HG02798 (cell line): ENCODE measurements around the gene EPHX1.
"Not testable (repeated sequence)": the region's sequence is repeated elsewhere in the genome, so short reads cannot be mapped to it uniquely, and the experiment has no call there.

Experiments used
- ATAC-seq: cut with Tn5 transposase; IDR thresholded peaks from one replicate; pipeline ENCODE4 v1.9.1; 2021; ENCODE audit warnings: mild to moderate bottlenecking; ENCODE audit not compliant: unreplicated experiment, poor library complexity

Gene EPHX1

DNA sequence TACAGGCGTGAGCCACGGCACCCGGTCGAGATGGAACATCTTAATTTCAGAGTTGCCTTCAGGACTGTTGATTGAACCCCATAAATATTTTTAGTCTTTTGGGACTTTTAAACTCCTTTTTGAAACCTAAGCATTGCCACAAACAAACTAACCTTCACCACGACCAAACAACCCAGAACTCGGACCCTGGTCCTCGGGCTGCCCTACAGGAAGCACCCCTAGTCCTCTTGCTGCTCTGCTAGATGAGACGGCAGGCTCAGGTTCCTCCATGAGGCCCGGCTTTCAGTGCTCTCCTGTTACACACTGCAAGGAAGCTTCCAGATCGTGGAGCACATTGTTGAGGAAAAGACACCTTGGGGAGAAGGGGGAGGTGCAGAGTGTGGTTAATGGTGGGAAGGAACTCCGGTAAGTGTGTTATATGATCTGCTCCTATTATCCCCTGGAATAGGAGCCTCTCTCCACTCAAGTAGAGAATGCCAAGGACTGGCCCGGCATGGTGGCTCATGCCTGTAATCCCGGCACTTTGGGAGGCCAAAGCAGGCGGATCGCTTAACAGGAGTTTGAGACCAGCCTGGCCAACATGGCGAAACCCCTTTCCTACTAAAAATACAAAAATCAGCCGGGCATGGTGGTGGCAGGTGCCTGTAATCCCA, 5.7 kb downstream of the EPHX1 start:
- no peak for ATAC-seq

DNA sequence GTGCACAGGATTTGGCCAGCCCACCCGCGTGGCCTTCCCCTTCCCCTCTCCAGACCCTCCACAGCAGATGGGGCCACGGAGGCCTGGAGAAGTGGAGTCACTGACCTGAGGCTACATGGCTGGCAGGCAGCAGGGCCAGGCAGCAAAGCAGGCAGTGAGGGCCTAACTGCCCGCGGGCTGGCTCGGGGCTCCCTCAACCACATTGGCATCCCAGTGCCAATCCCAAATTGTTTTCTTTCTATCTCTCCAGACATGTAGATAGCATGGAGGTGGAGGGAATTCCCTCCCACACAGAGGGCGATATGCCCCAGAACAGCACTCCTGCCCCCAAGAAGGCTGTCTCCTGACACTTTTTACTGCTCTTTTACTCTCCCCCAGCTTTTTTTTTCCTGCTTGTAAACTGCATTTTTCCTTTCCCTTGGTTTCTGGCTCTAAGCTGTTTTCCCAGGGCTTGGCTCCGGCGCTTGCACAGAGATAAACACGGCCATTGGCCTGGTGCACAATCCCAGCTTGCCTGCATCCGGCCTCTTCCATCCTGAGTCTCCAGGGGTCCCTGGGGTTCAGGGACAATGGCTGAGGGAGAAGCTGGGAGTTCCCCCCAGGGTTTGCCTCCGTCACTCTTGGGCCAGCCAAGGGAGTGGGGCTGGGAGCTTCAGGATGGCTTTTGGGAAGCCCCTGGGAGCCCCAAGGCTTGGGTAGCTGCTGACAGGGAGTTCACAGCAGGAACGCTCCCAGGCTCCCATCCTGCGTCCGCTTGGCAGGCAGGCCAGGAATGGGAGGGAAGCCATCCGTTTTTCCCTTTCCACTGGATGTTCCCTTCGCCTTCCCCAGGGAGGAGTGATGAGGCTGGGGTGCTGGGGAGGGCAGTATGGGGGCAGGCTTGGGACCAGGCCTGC, 7.0 kb downstream of the EPHX1 start:
- ATAC-seq: no peak

DNA sequence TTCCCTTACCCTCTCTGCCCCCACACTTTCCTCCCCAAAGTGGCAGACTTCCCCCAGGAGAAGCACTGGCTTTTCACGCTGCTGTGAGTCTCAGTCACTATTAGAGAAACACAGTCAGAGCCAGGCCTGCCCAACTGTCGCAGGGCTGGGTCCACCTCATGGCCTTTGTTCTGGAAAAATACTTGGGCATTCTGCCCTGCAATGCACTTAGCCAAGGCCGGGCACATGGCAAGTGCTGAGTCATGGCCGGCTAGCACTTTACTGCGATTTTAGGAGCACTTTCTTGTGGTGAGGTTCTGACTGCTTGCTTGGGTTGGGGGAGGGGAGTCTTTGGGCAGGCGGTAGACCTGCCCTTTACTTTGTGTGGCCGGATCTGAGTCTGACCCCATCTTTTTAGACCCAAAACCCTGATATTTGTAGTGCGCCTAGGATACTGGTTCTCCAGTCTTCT, 7.7 kb downstream of the EPHX1 start:
- ATAC-seq: no peak

DNA sequence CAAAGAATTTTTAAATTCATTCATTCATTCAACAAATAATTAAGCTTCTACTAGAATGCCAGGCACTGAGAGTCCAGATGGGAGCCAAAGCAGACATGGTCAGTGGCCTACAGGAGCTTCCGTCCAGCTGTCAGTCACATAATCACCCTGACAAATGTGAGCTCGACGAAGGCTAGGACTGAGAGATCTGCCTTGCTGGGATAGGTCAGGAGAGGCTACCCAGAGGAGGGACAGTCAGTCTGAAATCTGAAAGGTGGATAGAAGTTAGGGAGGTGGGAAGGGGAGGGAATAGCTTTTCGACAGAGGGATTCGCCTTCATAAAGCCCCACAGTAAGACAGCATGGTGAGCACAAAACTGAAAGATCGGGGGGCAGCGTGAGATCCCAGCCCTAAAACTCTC, 8.3 kb downstream of the EPHX1 start:
- no peak for ATAC-seq

DNA sequence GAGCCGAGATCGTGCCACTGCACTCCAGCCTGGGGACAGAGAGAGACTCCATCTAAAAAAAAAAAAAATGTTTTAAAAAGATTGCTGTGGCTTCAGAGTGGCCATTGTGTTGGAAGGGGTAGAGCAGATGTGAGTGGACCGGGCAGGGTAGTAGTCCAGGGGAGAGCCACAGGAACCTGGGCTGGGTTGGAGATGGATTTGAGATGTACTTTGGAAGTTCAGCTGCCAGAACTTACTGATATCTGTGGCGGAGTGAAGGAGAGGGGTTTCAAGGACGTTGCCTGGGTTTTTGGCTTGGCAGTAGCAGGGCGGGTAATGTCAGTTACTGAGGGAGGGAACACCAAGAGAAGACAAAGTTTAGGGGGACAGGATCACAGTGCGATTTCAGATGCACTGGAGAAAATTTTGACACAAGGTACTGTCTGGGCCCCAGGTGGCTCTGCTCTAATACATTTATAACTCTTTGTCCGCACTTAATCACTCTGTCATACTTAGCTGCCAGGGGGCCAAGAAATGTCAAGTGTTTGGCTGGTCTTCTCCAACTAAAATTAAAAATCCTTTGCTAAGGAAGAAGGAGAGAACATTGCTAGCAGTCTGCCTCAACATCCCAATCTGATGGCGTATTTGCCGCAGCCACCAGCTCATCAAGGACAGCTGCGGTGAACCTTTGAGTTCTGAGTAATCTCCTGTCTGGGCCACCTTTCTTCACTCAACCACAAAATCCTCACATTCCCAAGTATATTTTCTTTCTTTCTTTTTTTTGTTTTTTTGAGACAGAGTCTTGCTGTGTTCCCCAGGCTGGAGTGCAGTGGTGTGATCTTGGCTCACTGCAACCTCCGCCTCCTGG, 9.6 kb downstream of the EPHX1 start:
- no peak for ATAC-seq

DNA sequence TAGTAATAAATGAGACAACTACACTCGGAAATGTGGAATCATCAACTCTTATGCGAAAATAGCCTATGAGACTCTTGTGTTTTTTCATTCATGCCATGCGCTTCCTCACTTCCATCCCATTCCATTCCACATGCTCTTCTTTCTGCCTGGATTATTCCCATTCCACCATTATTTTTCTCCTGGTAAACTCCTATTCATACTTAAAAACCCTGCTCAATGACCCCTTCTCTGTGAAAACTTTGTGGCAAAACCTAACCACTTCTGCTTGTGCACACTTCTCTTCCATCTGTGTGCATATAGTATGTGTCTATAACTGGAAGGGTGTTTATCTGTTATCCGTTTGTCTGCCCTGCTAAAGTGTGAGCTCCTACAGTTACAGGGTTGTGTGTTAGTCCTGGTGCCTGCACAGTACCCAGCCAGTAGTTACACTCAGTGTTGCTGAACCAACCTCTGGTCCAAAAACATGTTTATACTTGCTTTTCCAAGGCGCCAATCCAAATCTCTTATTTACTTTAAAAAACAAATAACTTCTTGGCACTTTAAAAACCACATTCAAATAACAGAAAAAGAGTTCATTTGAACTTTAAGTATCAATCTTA, 10.7 kb downstream of the EPHX1 start:
- ATAC-seq: no peak

DNA sequence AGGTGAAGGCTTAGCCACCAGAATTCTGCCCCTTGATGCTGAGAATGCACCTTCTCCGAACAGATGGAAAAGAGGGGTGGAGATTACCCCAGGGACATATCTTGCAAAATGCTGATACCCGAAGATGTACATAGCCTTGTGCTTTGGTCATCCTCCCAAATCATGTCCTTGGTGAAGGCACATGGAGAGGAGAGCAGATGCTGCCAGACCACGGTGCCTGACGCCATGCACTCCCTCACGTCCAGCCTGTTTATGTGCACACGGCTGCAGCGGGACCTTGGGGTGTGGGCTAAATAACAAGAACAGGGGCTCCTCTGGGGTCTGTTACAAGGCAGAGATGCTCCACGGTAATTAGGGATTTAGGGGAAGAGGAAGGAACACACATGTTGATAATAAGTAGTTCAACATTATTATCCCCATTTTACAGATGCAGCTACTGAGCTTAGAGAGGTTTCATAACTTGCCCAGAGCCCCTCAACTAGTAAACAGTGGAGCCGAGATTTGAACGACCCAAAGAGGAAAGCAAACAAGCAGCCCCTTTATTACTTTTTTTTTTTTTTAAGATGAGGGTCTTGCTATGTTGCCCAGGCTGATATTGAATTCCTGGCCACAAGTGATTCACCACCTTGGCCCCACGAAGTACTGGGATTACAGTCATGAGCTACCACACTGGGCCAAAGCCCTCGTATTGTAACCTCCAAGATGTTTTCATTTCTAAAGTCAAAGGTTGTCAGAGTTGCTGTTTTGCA, 12.9 kb downstream of the EPHX1 start:
- no peak for ATAC-seq

DNA sequence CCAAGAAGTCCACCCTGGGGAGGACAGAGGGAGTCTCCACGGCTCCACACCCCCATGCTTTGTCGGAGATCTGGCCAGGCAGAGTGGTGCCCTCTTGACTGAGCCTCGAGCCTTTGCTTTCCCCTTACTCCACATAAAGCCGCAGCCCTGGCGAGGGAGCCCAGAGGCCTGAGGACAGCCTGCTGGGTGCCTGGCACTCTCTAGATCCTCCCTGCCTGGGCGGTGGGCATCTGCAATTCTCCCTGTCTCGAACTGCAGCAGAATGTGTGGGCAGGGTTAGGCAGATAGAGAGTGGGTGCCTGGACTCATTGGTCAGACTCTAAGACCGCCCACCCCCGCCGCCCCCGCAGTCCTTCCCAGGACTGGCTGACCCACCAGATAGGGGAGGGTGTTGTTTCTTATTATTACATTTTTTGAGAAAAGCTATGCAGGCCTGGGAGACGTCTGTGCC, 13.9 kb downstream of the EPHX1 start:
- ATAC-seq: no peak

DNA sequence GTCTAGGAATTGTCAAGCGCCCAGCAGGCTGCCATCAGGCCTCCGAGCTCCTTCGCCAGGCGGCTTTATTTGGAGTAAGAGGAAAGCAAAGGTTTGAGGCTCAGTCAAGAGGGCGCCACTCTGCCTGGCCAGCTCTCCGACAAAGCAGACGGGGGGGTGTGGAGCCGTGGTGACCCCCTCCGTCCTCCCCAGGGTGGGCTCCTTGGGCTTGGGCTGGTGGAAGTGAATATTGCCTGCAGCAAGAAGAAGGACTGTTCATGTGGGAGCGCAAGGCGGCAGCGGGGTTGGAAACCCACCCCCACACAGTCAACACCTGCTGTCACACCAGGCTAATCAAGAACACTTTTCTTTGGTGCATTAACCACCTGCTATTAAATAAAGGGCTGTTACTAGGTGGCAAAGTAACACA, 14.6 kb downstream of the EPHX1 start:
- ATAC-seq: no peak

DNA sequence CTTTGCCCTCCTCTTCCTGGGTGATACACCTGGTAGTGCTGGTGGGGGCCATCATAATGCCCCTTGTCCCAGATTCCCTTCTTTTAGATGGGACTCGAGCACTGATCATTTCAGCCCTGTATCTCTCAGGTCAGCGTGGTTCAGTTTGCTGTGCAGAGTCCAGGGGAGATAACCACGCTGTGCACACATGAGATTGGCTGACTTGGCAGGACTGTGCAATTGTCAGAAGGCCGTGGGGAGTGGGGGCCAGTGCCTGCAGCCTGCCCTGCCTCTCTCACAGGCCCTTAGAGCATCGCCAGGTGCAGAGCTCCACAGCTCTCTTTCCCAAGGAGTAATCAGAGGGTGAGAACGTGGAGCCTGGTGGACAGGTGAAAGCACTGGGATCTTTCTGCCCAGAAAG, 15.2 kb downstream of the EPHX1 start:
- ATAC-seq: no peak

DNA sequence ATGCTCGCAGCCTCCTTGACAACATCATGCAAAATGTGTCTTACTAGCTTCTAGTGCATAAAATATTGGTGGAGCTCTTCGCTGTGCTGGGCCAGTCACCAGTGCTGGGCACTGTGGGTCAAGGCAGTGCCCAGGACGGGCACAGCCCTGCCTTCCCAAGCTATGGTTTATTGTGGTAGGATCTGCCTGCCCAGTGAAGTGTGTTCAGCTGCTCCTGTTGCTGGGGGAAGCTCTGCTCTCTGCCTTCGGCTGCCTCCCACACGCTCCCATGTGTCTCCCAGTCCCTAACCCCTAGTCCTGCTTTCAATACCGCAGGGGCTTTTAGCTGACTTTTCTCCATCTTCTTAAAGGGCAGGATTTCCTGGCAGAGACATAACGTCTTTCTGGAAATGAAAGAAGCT, 15.7 kb downstream of the EPHX1 start:
- no peak for ATAC-seq

DNA sequence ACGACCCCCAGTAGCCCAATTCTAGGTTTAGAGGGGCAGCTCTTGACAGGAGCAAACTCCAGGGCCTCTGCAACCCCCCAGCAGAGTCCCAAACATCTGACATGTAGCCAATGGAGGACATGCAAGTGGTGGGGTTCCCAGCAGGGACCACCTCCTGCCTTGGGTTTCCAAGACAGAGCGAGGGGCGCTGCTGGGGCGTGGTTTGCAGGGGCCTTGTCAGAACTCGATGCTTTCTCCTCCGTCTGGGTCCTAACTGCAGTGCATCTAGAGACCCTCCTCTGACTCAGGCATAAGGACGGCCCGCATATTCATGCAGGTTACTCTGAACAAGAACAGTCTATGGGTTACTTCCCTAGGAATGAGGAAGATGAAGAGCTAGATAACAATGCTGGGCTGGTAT, 17.2 kb downstream of the EPHX1 start:
- ATAC-seq: no peak

DNA sequence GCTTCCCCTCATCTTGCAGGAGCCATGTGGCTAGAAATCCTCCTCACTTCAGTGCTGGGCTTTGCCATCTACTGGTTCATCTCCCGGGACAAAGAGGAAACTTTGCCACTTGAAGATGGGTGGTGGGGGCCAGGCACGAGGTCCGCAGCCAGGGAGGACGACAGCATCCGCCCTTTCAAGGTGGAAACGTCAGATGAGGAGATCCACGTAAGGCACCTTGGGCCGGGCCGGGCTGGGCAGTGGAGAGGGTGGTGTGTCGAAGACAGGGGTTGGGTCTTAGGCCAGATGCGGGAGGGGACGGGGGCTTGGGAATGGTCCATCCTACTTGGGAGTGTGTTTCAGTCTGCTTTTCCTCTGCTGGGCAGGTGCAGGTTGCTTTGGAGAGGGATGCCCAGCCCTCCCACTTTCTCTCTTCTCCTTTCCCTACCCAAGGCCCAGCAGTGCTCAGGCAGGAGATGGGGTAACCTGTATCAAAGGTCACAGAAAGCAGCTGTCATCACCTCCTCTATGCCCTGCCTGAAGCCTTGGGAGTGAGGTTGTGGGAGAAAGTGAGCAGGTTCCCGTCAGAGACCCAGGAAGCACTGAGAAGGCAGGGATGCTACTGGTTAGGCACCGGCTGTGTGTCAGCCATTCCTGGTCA, 18.9 kb downstream of the EPHX1 start:
- no peak for ATAC-seq

DNA sequence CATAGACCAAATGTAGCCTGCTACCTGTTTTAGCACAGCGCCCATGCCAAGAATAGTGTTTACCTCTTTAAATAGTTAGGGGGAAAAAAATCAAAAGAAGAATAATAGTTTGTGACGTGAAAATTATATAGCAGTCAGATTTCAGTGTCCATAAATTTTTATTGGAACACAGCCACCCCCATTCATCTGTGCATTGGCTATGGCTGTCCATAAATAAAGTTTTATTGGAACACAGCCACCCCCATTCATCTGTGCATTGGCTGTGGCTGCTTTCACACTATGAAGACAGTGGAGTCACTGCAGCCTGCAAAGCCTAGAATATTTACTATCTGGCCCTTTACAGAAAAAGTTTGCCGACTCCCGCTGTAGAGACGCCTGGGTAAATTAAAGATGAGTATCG, 20.9 kb downstream of the EPHX1 start:
- ATAC-seq: no peak

DNA sequence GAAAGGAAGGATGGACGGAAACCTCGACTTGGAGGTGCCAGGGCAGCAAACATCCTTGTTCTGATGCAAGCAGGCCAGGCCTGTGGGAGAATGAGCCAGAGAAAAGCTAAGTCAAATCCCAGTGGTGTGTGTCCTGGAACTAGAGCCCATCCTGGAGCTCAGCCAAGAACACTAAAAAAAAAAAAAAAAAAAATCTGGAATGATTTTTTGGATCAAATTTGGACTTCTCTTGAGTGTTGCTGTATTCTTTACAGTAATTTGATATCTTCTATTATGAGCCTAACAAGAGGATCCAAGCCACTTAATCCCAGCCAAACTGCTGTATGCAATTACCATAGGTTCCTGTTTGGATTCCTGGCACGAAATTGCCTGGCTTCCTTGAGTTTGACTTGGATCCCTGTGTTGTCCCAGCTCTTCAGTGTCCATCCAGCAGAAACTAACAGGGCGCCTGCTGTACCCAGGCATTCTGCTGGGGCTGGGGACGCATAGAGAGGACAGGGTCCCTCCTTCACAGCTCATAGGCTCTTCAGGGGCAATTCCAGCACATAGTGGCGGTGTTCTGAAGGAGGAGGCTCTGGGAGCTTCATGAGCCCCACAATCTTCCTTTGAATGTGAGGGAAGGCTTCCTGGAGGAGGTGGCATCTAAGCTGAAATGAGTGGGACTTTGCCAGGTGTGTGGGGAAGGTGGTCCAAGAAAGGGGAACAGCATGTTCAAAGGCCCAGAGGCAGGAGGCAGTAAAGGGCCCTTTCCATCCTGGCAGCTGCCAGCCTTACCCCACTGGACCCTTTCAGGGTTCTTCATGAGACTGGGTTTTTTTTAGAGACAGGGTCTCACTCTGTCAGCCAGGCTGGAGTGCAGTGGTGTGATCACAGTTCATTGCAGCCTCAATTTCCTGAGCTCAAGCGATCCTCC, 24.7 kb downstream of the EPHX1 start:
- ATAC-seq: no peak

DNA sequence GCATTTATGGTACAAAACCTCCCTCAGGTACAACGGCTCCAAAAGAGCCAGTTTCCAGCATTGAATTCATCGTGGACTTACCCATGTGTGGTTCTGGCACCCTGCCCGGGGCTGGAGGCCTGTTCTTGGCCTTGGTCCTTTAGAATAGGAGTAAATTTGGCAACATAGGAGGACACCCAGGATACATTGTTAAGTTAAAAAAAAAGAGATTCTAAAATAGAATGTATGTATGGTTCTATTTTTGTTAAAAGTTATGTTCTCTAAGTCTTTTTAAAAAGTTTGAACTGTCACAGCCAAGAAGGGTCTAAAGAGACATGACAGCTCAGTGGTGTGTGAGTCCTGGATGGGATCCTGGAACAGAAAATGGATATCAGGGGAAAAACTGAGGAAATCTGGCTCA, 25.9 kb downstream of the EPHX1 start:
- no peak for ATAC-seq

DNA sequence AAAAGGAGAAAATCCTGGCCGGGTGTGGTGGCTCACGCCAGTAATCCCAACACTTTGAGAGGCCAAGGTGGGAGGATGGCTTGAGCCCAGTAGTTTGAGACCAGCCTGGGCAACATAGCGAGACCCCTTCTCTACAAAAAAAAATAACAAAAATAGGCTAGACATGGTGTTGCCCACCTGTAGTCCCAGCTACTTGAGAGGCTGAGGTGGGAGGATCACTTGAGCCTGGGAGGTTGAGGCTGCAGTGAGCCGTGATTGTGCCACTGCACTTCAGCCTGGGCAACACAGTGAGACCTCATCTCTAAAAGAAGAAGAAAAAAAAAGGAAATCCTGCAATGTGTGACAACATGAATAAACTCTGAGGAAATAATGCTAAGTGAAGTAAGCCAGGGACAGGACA, 26.4 kb downstream of the EPHX1 start:
- not testable (repeated sequence) for ATAC-seq

DNA sequence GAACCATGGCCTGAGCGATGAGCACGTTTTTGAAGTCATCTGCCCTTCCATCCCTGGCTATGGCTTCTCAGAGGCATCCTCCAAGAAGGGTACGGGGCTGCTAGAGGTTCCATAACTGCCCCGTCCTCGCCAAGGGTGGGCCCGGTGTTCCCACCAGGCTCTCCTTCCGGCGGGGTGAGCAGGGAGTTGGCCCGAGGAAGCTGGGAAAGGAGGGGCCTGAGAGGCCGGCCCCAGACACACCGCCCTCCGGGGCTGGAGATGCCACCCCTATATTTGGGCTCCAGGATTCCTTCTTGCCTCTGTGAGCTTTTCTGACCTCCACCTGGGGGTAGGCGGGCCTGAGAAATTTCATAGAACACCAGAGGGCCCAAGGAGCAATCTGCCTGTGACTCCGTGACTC, 28.9 kb downstream of the EPHX1 start:
- ATAC-seq: no peak
